ENCODE measurements around the gene GYG2.

Gene GYG2

GRCh38 chrX:2848871-2849301 lies 20.2 kb downstream of the GYG2 start:
- H3K27ac ChIP-seq, result no peak overlapping the region

DNA sequence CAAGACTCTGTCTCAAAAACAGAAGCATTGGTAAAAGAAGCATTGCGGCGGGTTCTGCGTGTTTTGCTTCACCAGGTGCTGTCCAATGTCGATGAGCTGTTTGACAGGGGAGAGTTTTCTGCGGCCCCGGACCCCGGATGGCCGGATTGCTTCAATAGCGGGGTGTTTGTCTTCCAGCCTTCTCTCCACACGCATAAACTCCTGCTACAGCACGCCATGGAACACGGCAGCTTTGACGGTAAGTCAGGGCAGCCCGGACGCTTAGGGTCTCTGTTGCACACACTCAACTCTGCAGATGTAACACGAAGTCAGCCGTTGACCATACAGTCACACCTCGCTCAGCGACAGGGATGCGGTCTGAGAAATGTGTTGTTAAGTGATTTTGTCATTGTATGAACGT lies 26.2 kb downstream of the GYG2 start:
- TF ChIP-seq, protein P1, sequence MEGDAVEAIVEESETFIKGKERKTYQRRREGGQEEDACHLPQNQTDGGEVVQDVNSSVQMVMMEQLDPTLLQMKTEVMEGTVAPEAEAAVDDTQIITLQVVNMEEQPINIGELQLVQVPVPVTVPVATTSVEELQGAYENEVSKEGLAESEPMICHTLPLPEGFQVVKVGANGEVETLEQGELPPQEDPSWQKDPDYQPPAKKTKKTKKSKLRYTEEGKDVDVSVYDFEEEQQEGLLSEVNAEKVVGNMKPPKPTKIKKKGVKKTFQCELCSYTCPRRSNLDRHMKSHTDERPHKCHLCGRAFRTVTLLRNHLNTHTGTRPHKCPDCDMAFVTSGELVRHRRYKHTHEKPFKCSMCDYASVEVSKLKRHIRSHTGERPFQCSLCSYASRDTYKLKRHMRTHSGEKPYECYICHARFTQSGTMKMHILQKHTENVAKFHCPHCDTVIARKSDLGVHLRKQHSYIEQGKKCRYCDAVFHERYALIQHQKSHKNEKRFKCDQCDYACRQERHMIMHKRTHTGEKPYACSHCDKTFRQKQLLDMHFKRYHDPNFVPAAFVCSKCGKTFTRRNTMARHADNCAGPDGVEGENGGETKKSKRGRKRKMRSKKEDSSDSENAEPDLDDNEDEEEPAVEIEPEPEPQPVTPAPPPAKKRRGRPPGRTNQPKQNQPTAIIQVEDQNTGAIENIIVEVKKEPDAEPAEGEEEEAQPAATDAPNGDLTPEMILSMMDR (conservative IDR thresholded peaks at IDR 0.05), result no peak
- H3K27ac ChIP-seq, result no peak overlapping the region

More at GRCh38 chrX:2848871-2849301, 20.2 kb downstream of the GYG2 start:
- TF ChIP-seq, protein P1 (conservative IDR thresholded peaks at IDR 0.05), result no peak

DNA sequence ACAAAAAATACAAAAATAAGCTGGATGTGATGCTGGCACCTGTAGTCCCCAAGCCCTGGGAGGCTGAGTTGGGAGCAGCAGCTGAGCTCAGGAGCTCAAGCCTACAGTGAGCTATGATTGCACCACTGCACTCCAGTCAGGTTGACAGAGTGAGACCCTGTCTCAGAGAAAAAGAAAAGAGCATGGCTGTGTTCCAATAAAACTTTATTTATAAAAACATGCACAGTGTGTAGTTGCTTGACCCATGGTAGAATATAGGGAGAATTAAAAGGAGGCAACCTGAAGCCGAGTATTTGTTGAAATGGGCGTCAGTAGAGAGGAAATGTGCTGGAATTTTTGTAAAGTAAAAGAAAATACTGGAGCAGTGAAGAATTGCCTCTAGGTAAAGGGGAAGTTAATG lies 27.0 kb downstream of the GYG2 start:
- no peak overlapping the region for H3K27ac ChIP-seq
- TF ChIP-seq, protein P1 (conservative IDR thresholded peaks at IDR 0.05), result no peak

DNA sequence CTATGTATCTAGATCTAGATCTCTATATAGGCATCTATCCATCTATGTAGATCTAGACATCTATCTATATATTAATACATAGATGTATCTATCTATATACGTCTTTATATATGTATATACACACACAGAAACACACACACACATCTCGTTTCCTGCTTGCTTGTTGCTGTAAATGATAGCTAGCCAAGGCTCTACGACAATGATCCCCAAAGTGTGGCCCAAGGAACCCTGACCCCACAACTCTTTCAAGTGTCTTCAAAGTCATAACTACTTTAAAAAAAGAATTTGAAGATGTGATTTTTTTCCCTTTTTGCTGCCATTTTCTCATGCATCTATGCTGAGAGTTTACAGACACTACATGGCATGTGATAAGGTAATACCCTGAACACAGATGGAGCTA lies 28.8 kb downstream of the GYG2 start:
- TF ChIP-seq, protein P1 (conservative IDR thresholded peaks at IDR 0.05), result no peak
- no peak overlapping the region for H3K27ac ChIP-seq

- TF ChIP-seq, protein P1 (conservative IDR thresholded peaks at IDR 0.05), result no peak
- H3K27ac ChIP-seq, result no peak overlapping the region
Measured at GRCh38 chrX:2859197-2859797, 30.6 kb downstream of the GYG2 start.

GRCh38 chrX:2862404-2862803 lies 33.7 kb downstream of the GYG2 start:
- no peak overlapping the region for H3K27ac ChIP-seq
- TF ChIP-seq, protein P1 (conservative IDR thresholded peaks at IDR 0.05), result no peak

- TF ChIP-seq, protein P1 (conservative IDR thresholded peaks at IDR 0.05), result no peak
- H3K27ac ChIP-seq, result no peak overlapping the region
Measured at GRCh38 chrX:2863646-2864045, 34.9 kb downstream of the GYG2 start.
